H9 (cell line): ENCODE data around the gene UMAD1. TPM values are rescaled to one million over a fixed set of nuclear protein-coding genes. Genes with fewer than 3 reads are reported as not detected.

ENCODE experiments used
- DNase-seq: peaks from one replicate; pipeline ENCODE4 v3.0.0-alpha.2; 2017
- H2AFZ ChIP-seq: one replicate; pipeline ENCODE4 v1.6.1; 2013; ENCODE audit warnings: mild to moderate bottlenecking, low read length, control low read depth, moderate library complexity
- H2AK5ac ChIP-seq: 2 replicates; pipeline ENCODE4 v1.6.1; 2013; ENCODE audit warnings: low read length, control low read depth, mixed read lengths; ENCODE audit not compliant: insufficient read length
- H2BK120ac ChIP-seq: one replicate; pipeline ENCODE4 v1.6.1; 2013; ENCODE audit warnings: low read depth, mild to moderate bottlenecking, low read length, control low read depth, inconsistent platforms; ENCODE audit not compliant: poor library complexity, severe bottlenecking
- H2BK12ac ChIP-seq: 2 replicates; pipeline ENCODE4 v1.6.1; 2013; ENCODE audit warnings: low read length, control low read depth, mixed read lengths, low read depth; ENCODE audit not compliant: insufficient read length
- H2BK15ac ChIP-seq: 2 replicates; pipeline ENCODE4 v1.6.1; 2013; ENCODE audit warnings: low read depth, low read length, control low read depth
- H2BK20ac ChIP-seq: one replicate; pipeline ENCODE4 v1.6.1; 2013; ENCODE audit warnings: low read depth, mild to moderate bottlenecking, low read length, control low read depth, inconsistent platforms; ENCODE audit not compliant: poor library complexity, severe bottlenecking
- H2BK5ac ChIP-seq: 2 replicates; pipeline ENCODE4 v1.6.1; 2013; ENCODE audit warnings: low read length, control low read depth, mixed read lengths; ENCODE audit not compliant: insufficient read length
- H3K14ac ChIP-seq: 2 replicates; pipeline ENCODE4 v1.6.1; 2013; ENCODE audit warnings: low read length, control low read depth; ENCODE audit not compliant: insufficient read depth
- H3K18ac ChIP-seq: 2 replicates; pipeline ENCODE4 v1.6.1; 2013; ENCODE audit warnings: low read depth, mild to moderate bottlenecking, mixed read lengths, low read length, control low read depth; ENCODE audit not compliant: insufficient read length
- H3K23ac ChIP-seq: 2 replicates; pipeline ENCODE4 v1.6.1; 2013; ENCODE audit warnings: low read length, control low read depth, mixed read lengths, low read depth; ENCODE audit not compliant: insufficient read length
- H3K23me2 ChIP-seq: 2 replicates; pipeline ENCODE4 v1.6.1; 2013; ENCODE audit warnings: low read depth, mild to moderate bottlenecking, mixed read lengths, low read length, control low read depth; ENCODE audit not compliant: insufficient read length, poor library complexity, severe bottlenecking
- H3K27ac ChIP-seq: 2 replicates; pipeline ENCODE4 v1.5.1; 2013; ENCODE audit warnings: low read length, control low read depth, mixed read lengths, low read depth; ENCODE audit not compliant: insufficient read length
- H3K27me3 ChIP-seq: 2 replicates; pipeline ENCODE4 v1.6.1; 2013; ENCODE audit warnings: low read length, control low read depth, inconsistent platforms; ENCODE audit not compliant: insufficient read depth
- H3K4ac ChIP-seq: 2 replicates; pipeline ENCODE4 v1.6.1; 2013; ENCODE audit warnings: low read depth, mild to moderate bottlenecking, control low read depth, inconsistent platforms, low read length, moderate library complexity
- H3K4me1 ChIP-seq: 2 replicates; pipeline ENCODE4 v1.6.1; 2013; ENCODE audit warnings: low read length, control low read depth, inconsistent platforms; ENCODE audit not compliant: insufficient read depth
- H3K4me2 ChIP-seq: 2 replicates; pipeline ENCODE4 v1.6.1; 2013; ENCODE audit warnings: low read length, control low read depth, mixed read lengths; ENCODE audit not compliant: insufficient read length, insufficient read depth
- H3K56ac ChIP-seq: 2 replicates; pipeline ENCODE4 v1.6.1; 2013; ENCODE audit warnings: low read depth, mild to moderate bottlenecking, mixed read lengths, low read length, control low read depth; ENCODE audit not compliant: insufficient read length
- H3K79me1 ChIP-seq: 2 replicates; pipeline ENCODE4 v1.6.1; 2013; ENCODE audit warnings: low read depth, mild to moderate bottlenecking, moderate library complexity, low read length, control low read depth, inconsistent platforms; ENCODE audit not compliant: insufficient read depth, poor library complexity, severe bottlenecking
- H3K79me2 ChIP-seq: 2 replicates; pipeline ENCODE4 v1.6.1; 2013; ENCODE audit warnings: low read length, control low read depth, inconsistent platforms; ENCODE audit not compliant: insufficient read depth
- H3K9ac ChIP-seq: 2 replicates; pipeline ENCODE4 v1.6.1; 2013; ENCODE audit warnings: low read length, control low read depth, mixed read lengths; ENCODE audit not compliant: insufficient read length; ENCODE audit errors: extremely low read depth
- H3K9me3 ChIP-seq: one replicate; pipeline ENCODE4 v1.6.1; 2013; ENCODE audit warnings: low read depth, low read length, inconsistent platforms; ENCODE audit not compliant: control insufficient read depth
- H3T11ph ChIP-seq: one replicate; pipeline ENCODE4 v1.6.1; 2013; ENCODE audit warnings: mild to moderate bottlenecking, low read length, control low read depth, inconsistent platforms
- H4K20me1 ChIP-seq: one replicate; pipeline ENCODE4 v1.6.1; 2013; ENCODE audit not compliant: control insufficient read depth, insufficient read length, insufficient read depth
- H4K5ac ChIP-seq: 2 replicates; pipeline ENCODE4 v1.6.1; 2013; ENCODE audit warnings: low read depth, mild to moderate bottlenecking, mixed read lengths, low read length, control low read depth; ENCODE audit not compliant: insufficient read length
- H4K8ac ChIP-seq: replicated peaks from 2 replicates; pipeline ENCODE4 v1.6.1; 2013; ENCODE audit warnings: low read length, control low read depth, mixed read lengths, low read depth; ENCODE audit not compliant: insufficient read length
- H4K91ac ChIP-seq: 2 replicates; pipeline ENCODE4 v1.6.1; 2013; ENCODE audit warnings: low read depth, mild to moderate bottlenecking, moderate library complexity, mixed read lengths, low read length, control low read depth; ENCODE audit not compliant: insufficient read length
- H3K27ac Mint-ChIP-seq, 3 experiments: 2 replicates in 2 of 3; 3 replicates in 1 of 3; pipeline ENCODE4 v1.8.0; 2020 to 2021; ENCODE audit warnings: mixed read lengths in 3 of 3, mild to moderate bottlenecking in 1 of 3, moderate library complexity in 1 of 3
- H3K27me3 Mint-ChIP-seq: 2 replicates; pipeline ENCODE4 v1.8.0; 2021; ENCODE audit warnings: low read depth, mild to moderate bottlenecking, moderate library complexity, mixed read lengths
- H3K36me3 Mint-ChIP-seq, 3 experiments: 2 replicates in 2 of 3; 3 replicates in 1 of 3; pipeline ENCODE4 v1.8.0; 2020 to 2021; ENCODE audit warnings: low read depth in 3 of 3, mixed read lengths in 3 of 3; ENCODE audit not compliant: insufficient read depth in 1 of 3
- H3K4me1 Mint-ChIP-seq, 2 experiments: 2 replicates each; pipeline ENCODE4 v1.8.0; 2020; ENCODE audit warnings: mixed read lengths in 2 of 2
- H3K4me3 Mint-ChIP-seq, 2 experiments: 2 replicates in 1 of 2; 3 replicates in 1 of 2; pipeline ENCODE4 v1.8.0; 2020 to 2021; ENCODE audit warnings: mild to moderate bottlenecking in 2 of 2, mixed read lengths in 2 of 2, moderate library complexity in 1 of 2
- H3K9me3 Mint-ChIP-seq, 2 experiments: 2 replicates in 1 of 2; 3 replicates in 1 of 2; pipeline ENCODE4 v1.8.0; 2020; ENCODE audit warnings: mild to moderate bottlenecking in 2 of 2, mixed read lengths in 2 of 2, moderate library complexity in 1 of 2
- CTCF ChIP-seq: fragments of 200-600 bp; sonication (generic); conservative IDR thresholded peaks from 3 replicates; pipeline ENCODE4 v1.8.0; 2021; ENCODE audit warnings: antibody characterized with exemption, mild to moderate bottlenecking
- WGBS: extraction: QIAGEN DNeasy Blood & Tissue Kit; methylation state at CpG from one replicate; pipeline ENCODE4 v1.1.7; 2013; ENCODE audit warnings: missing lambda C conversion rate, low lambda C conversion rate, mixed read lengths; ENCODE audit not compliant: insufficient read length; ENCODE audit errors: extremely low coverage; 5-methylcytosine and 5-hydroxymethylcytosine counted together
- total RNA-seq: library from RNA; stranded (reverse); gene quantifications from 2 replicates; pipeline ENCODE4 v1.2.1, GENCODE V29; 2021

Gene UMAD1
- total RNA-seq, 1 experiment from 2014 or later, result 8.9 TPM

GRCh38 chr7:7650682-7651206 lies 10.2 kb downstream of the UMAD1 start:
- H3K27ac ChIP-seq, result no peak overlapping the region
- no peak overlapping the region for H3K4ac ChIP-seq
- no peak overlapping the region for H2BK15ac ChIP-seq
- WGBS, result no CpG with 5 or more reads among the region's 2 CpGs
- peaks cover 3 to 9% (median 6%) of the 10 kb centered on the region in 3 experiments; a peak in 6 of 7 replicates for H3K36me3 Mint-ChIP-seq
- H3K9me3 ChIP-seq, result no peaks in the 10 kb centered on the region
- H3K4me1 ChIP-seq, result no peaks in the 10 kb centered on the region
- H3K4me2 ChIP-seq, result no peak overlapping the region
- H2AK5ac ChIP-seq, result no peak overlapping the region
- H3K23me2 ChIP-seq, result no peaks in the 10 kb centered on the region
- no peak for TF ChIP-seq CTCF
- H2AFZ ChIP-seq, result no peak overlapping the region
- H3T11ph ChIP-seq, result no peak overlapping the region
- no peak overlapping the region for H3K18ac ChIP-seq
- H3K9ac ChIP-seq, result no peak overlapping the region
- no peak overlapping the region for H3K27ac Mint-ChIP-seq
- no peak overlapping the region for H2BK12ac ChIP-seq
- H2BK5ac ChIP-seq, result no peak overlapping the region
- H3K4me1 Mint-ChIP-seq, result peaks cover 11 to 21% of the 10 kb centered on the region in 2 experiments; a peak in 3 of 4 replicates
- H3K79me1 ChIP-seq, result peaks cover 4% of the 10 kb centered on the region
- no peak overlapping the region for H3K56ac ChIP-seq
- no peak overlapping the region for H3K14ac ChIP-seq
- no peaks in the 10 kb centered on the region; the same call in 1 of the 2 replicates for H3K79me2 ChIP-seq
- H2BK120ac ChIP-seq, result no peak overlapping the region
- H3K9me3 Mint-ChIP-seq, result peaks cover 0 to 7% of the 10 kb centered on the region in 2 experiments; a peak in 4 of 5 replicates
- H4K5ac ChIP-seq, result no peak overlapping the region
- H3K4me3 Mint-ChIP-seq, result no peak overlapping the region
- H3K27me3 ChIP-seq, result no peaks in the 10 kb centered on the region
- H3K27me3 Mint-ChIP-seq, result no peaks in the 10 kb centered on the region
- no peaks in the 10 kb centered on the region for H4K20me1 ChIP-seq
- H4K8ac ChIP-seq, result no peak overlapping the region
- DNase-seq, result no peak
- no peak overlapping the region for H3K23ac ChIP-seq
- no peak overlapping the region for H4K91ac ChIP-seq
- no peak overlapping the region for H2BK20ac ChIP-seq
